Panc1 (cell line): ENCODE data around the gene MGAT5. TPM values are rescaled to one million over a fixed set of nuclear protein-coding genes. Genes with fewer than 3 reads are reported as not detected.

ENCODE experiments used
- ATAC-seq: fragments of 200-7000 bp; cut with Tn5 transposase; 2 replicates; pipeline ENCODE4 v1.9.1; 2020; ENCODE audit warnings: mild to moderate bottlenecking, moderate library complexity
- BruUV-seq: library from RNA; stranded (reverse); fragments of 400-500 nt; replicated peaks from 2 replicates; lab custom pipeline; 2021; lab: Mats Ljungman, UMichigan
- CTCF ChIA-PET: fragments of 300-600 bp; sonication (Branson Sonifier 250); formaldehyde crosslinking; loops from one replicate; lab custom pipeline; 2022; ENCODE audit warnings: antibody characterized with exemption; lab: Charles Lee
- POLR2A ChIA-PET: fragments of 300-600 bp; sonication (Branson Sonifier 250); formaldehyde crosslinking; loops from one replicate; lab custom pipeline; 2022; ENCODE audit warnings: antibody characterized with exemption; lab: Charles Lee
- DNase-seq: peaks from one replicate; pipeline ENCODE4 v3.0.0-alpha.2; 2010; ENCODE audit warnings: low read depth, low spot score
- H3K27ac ChIP-seq: 2 replicates; pipeline ENCODE4 v1.5.1; 2011; ENCODE audit warnings: mild to moderate bottlenecking, low read length, inconsistent platforms
- H3K27me3 ChIP-seq: fragments of 200-500 bp; sonication (Bioruptor generic); 2 replicates; pipeline ENCODE4 v1.6.0; 2014; ENCODE audit warnings: low read length, inconsistent platforms; ENCODE audit not compliant: control insufficient read depth, insufficient read depth
- H3K36me3 ChIP-seq: fragments of 200-500 bp; sonication (Bioruptor generic); 2 replicates; pipeline ENCODE4 v1.5.1; 2014; ENCODE audit warnings: inconsistent platforms, mild to moderate bottlenecking, low read length, moderate library complexity; ENCODE audit not compliant: control insufficient read depth, insufficient read depth
- H3K4me1 ChIP-seq: 2 replicates; pipeline ENCODE4 v1.5.1; 2011; ENCODE audit warnings: inconsistent platforms, mild to moderate bottlenecking, low read length, moderate library complexity; ENCODE audit not compliant: control insufficient read depth, insufficient read depth
- H3K4me3 ChIP-seq, 2 experiments: 2 replicates each; pipeline ENCODE4 v1.5.1; 2011 to 2012; ENCODE audit warnings: low read depth in 2 of 2, low read length in 2 of 2, mild to moderate bottlenecking in 2 of 2, inconsistent platforms in 1 of 2, moderate library complexity in 1 of 2
- H3K9me3 ChIP-seq: fragments of 200-500 bp; sonication (Bioruptor generic); 2 replicates; pipeline ENCODE4 v1.5.1; 2014; ENCODE audit warnings: low read depth, mild to moderate bottlenecking, inconsistent platforms, low read length, moderate library complexity; ENCODE audit not compliant: control insufficient read depth, insufficient read depth
- POLR2AphosphoS5 ChIP-seq: IDR thresholded peaks from 2 replicates; pipeline ENCODE4 v1.6.1; 2012; ENCODE audit warnings: mild to moderate bottlenecking, low read depth, low read length, moderate library complexity
- SIN3A ChIP-seq: IDR thresholded peaks from 2 replicates; pipeline ENCODE4 v1.6.1; 2012; ENCODE audit warnings: low read depth, mild to moderate bottlenecking, low read length, moderate library complexity, borderline replicate concordance; ENCODE audit not compliant: insufficient read depth
- TCF7L2 ChIP-seq: IDR thresholded peaks from 2 replicates; pipeline ENCODE4 v1.6.1; 2011; ENCODE audit warnings: mild to moderate bottlenecking, low read depth, low read length, inconsistent platforms
- in situ Hi-C: cut with HindIII; loops from 2 replicates; pipeline ENCODE4 v1.10.0; 2016; ENCODE audit warnings: low sequenced_read_pairs, low pct_unique_long_range_greater_than_20kb
- intact Hi-C: fragments of 100-400 bp; cut with micrococcal nuclease; formaldehyde crosslinking; loops from one replicate; pipeline ENCODE4 v1.10.0; 2022; ENCODE audit not compliant: unreplicated experiment
- total RNA-seq: library from RNA; stranded (reverse); gene quantifications from one replicate; pipeline ENCODE4 v1.2.1, GENCODE V29; 2021; ENCODE audit not compliant: unreplicated experiment
- TF ChIP-seq, protein P1 (sequence below): fragments of 450-650 bp; IDR thresholded peaks from 2 replicates; pipeline ENCODE4 v1.5.1; 2017; ENCODE audit warnings: mild to moderate bottlenecking
- TF ChIP-seq, protein P2 (sequence below), 2 experiments: IDR thresholded peaks; 2 replicates each; pipeline ENCODE4 v1.6.1; 2011 to 2012; ENCODE audit warnings: low read depth in 2 of 2, control low read depth in 1 of 2, low read length in 1 of 2, mild to moderate bottlenecking in 1 of 2, moderate library complexity in 1 of 2; ENCODE audit not compliant: insufficient read depth in 1 of 2

Gene MGAT5
- total RNA-seq, 1 experiment from 2014 or later, result 22.1 TPM

GRCh38 chr2:134499307-134499926 is 245.5 kb downstream of the MGAT5 start:
- no TSS peak for BruUV-seq
- in situ Hi-C loops, result no loop called here
- TF ChIP-seq SIN3A, result no peak
- TF ChIP-seq POLR2AphosphoS5, result no peak
- no peak for TF ChIP-seq TCF7L2
- TF ChIP-seq, protein P1, sequence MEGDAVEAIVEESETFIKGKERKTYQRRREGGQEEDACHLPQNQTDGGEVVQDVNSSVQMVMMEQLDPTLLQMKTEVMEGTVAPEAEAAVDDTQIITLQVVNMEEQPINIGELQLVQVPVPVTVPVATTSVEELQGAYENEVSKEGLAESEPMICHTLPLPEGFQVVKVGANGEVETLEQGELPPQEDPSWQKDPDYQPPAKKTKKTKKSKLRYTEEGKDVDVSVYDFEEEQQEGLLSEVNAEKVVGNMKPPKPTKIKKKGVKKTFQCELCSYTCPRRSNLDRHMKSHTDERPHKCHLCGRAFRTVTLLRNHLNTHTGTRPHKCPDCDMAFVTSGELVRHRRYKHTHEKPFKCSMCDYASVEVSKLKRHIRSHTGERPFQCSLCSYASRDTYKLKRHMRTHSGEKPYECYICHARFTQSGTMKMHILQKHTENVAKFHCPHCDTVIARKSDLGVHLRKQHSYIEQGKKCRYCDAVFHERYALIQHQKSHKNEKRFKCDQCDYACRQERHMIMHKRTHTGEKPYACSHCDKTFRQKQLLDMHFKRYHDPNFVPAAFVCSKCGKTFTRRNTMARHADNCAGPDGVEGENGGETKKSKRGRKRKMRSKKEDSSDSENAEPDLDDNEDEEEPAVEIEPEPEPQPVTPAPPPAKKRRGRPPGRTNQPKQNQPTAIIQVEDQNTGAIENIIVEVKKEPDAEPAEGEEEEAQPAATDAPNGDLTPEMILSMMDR, result no peak
- TF ChIP-seq, protein P2, sequence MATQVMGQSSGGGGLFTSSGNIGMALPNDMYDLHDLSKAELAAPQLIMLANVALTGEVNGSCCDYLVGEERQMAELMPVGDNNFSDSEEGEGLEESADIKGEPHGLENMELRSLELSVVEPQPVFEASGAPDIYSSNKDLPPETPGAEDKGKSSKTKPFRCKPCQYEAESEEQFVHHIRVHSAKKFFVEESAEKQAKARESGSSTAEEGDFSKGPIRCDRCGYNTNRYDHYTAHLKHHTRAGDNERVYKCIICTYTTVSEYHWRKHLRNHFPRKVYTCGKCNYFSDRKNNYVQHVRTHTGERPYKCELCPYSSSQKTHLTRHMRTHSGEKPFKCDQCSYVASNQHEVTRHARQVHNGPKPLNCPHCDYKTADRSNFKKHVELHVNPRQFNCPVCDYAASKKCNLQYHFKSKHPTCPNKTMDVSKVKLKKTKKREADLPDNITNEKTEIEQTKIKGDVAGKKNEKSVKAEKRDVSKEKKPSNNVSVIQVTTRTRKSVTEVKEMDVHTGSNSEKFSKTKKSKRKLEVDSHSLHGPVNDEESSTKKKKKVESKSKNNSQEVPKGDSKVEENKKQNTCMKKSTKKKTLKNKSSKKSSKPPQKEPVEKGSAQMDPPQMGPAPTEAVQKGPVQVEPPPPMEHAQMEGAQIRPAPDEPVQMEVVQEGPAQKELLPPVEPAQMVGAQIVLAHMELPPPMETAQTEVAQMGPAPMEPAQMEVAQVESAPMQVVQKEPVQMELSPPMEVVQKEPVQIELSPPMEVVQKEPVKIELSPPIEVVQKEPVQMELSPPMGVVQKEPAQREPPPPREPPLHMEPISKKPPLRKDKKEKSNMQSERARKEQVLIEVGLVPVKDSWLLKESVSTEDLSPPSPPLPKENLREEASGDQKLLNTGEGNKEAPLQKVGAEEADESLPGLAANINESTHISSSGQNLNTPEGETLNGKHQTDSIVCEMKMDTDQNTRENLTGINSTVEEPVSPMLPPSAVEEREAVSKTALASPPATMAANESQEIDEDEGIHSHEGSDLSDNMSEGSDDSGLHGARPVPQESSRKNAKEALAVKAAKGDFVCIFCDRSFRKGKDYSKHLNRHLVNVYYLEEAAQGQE (IDR thresholded peaks at IDR 0.05; ENCODE audit: insufficient read depth in 1 of 2, low read depth in 2 of 2, low read length in 1 of 2), result no peak
- Histone ChIP-seq H3K36me3 (no peaks in the 10 kb centered on the region), H3K27me3 (no peaks in the 10 kb centered on the region; the same call in none of the 2 replicates), H3K9me3 (no peaks in the 10 kb centered on the region), H3K4me3 (no peak overlapping the region), H3K4me1 (no peaks in the 10 kb centered on the region), H3K27ac (no peak overlapping the region)
- CTCF ChIA-PET, result no interaction called here
- intact Hi-C loops, result no loop called here
- ATAC-seq (no peak), DNase-seq (no peak)
- POLR2A ChIA-PET, result no interaction called here

DNA sequence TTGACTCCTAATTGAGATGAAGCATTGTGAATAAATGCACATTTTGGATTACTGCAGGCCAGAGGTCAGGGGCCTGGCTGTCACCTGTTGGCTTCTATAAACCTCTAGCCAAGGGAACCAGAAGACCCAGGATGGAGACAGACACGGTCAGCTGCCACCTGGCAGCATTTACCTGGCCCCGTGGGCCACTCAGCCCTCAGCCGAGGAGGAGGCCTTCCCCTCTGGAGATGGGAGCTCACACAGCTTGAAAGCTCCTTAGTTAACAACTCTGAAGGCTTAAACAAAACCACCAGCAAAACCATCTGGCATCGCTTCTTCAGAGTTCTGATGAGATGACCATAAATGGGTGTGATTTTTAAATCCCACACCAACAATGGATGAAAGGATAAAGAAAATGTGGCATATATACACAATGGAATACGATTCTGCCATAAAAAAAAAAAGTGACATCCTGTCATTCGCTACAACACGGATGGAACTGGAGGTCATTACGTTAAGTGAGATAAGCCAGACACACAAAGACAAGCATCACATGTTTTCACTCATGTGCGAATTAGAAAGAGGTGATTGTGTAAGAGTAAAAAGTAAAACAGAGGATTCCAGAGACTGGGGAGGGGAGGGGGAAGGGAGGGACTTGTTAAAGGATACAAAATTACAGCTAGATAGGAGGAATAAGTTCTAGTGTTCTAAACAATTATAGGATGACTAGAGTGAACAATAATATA is 246.5 kb downstream of the MGAT5 start:
- no peak for DNase-seq
- POLR2A ChIA-PET, result interaction anchor here (0.8 kb wide), 1 partner anchor 45 kb away, joined by 5 read pairs; no protein-coding TSS in a partner anchor
- H3K27ac ChIP-seq, result no peak overlapping the region
- BruUV-seq, result no TSS peak
- TF ChIP-seq POLR2AphosphoS5 (no peak), SIN3A (no peak), TCF7L2 (no peak)
- TF ChIP-seq, protein P1, result no peak
- TF ChIP-seq, protein P2 (IDR thresholded peaks at IDR 0.05; ENCODE audit: insufficient read depth in 1 of 2, low read depth in 2 of 2, low read length in 1 of 2), result no peak
- intact Hi-C loops, result no loop called here
- CTCF ChIA-PET, result no interaction called here
- in situ Hi-C loops, result no loop called here
- no peak overlapping the region for H3K4me3 ChIP-seq
- H3K27me3 ChIP-seq, result no peaks in the 10 kb centered on the region; the same call in none of the 2 replicates
- ATAC-seq, result no peak
- H3K36me3 ChIP-seq, result no peaks in the 10 kb centered on the region
- no peaks in the 10 kb centered on the region for H3K4me1 ChIP-seq
- no peaks in the 10 kb centered on the region for H3K9me3 ChIP-seq
